ENCODE measurements around the gene MBD2.

DNA sequence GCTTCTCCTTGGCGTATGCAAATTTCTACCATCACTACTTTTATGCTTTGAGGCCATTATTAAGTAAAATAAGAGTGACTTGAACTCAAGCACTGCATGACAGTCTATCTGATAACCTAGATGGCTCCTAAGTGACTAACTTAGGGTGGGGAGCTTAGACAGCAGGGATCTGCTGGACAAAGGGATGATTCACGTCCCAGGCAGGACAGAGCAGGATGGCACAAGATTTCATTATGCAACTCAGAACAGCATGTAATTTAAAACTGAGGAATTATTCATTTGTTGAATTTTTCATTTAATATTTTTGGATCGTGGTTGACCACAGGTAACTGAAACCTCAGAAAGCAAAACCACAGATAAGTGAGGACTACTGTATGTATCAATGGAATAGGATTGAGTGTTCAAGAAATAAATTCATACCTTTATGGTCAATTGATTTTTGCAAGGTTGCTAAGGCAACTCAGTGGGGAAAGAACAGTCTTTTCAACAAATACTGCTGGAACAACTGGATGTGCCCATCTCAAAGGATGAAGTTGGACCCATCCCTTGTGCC lies 115.3 kb downstream of the MBD2 start:
- TF ChIP-seq EZH2 (IDR thresholded peaks at IDR 0.05) (no peak), POLR2A (IDR thresholded peaks at IDR 0.05; ENCODE audit: borderline replicate concordance, extremely low read depth, insufficient read depth, insufficient read length) (no peak), CEBPB (IDR thresholded peaks at IDR 0.05; ENCODE audit: low read depth) (no peak), YY1 (IDR thresholded peaks at IDR 0.05; ENCODE audit: extremely low read depth, insufficient replicate concordance, low read depth, low read length) (no peak), EGR1 (IDR thresholded peaks at IDR 0.05; ENCODE audit: low read depth) (no peak), EZH2phosphoT487 (IDR thresholded peaks at IDR 0.05; ENCODE audit: borderline replicate concordance) (no peak), RAD21 (IDR thresholded peaks at IDR 0.05; ENCODE audit: low read depth) (no peak), SIN3A (IDR thresholded peaks at IDR 0.05; ENCODE audit: low read depth) (no peak), POLR2AphosphoS5 (IDR thresholded peaks at IDR 0.05; ENCODE audit: low read depth, low read length) (no peak), JUND (IDR thresholded peaks at IDR 0.05) (no peak)
- TF ChIP-seq, protein P1, sequence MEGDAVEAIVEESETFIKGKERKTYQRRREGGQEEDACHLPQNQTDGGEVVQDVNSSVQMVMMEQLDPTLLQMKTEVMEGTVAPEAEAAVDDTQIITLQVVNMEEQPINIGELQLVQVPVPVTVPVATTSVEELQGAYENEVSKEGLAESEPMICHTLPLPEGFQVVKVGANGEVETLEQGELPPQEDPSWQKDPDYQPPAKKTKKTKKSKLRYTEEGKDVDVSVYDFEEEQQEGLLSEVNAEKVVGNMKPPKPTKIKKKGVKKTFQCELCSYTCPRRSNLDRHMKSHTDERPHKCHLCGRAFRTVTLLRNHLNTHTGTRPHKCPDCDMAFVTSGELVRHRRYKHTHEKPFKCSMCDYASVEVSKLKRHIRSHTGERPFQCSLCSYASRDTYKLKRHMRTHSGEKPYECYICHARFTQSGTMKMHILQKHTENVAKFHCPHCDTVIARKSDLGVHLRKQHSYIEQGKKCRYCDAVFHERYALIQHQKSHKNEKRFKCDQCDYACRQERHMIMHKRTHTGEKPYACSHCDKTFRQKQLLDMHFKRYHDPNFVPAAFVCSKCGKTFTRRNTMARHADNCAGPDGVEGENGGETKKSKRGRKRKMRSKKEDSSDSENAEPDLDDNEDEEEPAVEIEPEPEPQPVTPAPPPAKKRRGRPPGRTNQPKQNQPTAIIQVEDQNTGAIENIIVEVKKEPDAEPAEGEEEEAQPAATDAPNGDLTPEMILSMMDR (IDR thresholded peaks at IDR 0.05 in 2 of 3, conservative IDR thresholded peaks at IDR 0.05 in 1 of 3; ENCODE audit: borderline replicate concordance in 1 of 3, insufficient read depth in 1 of 3, low read depth in 2 of 3, low read length in 2 of 3) = no peak
- TF ChIP-seq, protein P2, sequence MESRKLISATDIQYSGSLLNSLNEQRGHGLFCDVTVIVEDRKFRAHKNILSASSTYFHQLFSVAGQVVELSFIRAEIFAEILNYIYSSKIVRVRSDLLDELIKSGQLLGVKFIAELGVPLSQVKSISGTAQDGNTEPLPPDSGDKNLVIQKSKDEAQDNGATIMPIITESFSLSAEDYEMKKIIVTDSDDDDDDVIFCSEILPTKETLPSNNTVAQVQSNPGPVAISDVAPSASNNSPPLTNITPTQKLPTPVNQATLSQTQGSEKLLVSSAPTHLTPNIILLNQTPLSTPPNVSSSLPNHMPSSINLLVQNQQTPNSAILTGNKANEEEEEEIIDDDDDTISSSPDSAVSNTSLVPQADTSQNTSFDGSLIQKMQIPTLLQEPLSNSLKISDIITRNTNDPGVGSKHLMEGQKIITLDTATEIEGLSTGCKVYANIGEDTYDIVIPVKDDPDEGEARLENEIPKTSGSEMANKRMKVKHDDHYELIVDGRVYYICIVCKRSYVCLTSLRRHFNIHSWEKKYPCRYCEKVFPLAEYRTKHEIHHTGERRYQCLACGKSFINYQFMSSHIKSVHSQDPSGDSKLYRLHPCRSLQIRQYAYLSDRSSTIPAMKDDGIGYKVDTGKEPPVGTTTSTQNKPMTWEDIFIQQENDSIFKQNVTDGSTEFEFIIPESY (IDR thresholded peaks at IDR 0.05; ENCODE audit: extremely low read depth, insufficient replicate concordance, low read length) = no peak
- TF ChIP-seq, protein P3, sequence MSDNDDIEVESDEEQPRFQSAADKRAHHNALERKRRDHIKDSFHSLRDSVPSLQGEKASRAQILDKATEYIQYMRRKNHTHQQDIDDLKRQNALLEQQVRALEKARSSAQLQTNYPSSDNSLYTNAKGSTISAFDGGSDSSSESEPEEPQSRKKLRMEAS (IDR thresholded peaks at IDR 0.05) = no peak

All from HCT116 (cell line).